Sigmoid colon (tissue), 4 donors: Measurements from ENCODE around the gene TOP2A.

Experiments
- CTCF ChIP-seq, 4 experiments: fragments of 450-650 bp in 3 of 4; fragments of 200-600 bp in 1 of 4; IDR thresholded peaks; one replicate each; pipeline ENCODE4 v1.5.1; 2016 to 2019; ENCODE audit warnings: antibody characterized with exemption in 4 of 4, mild to moderate bottlenecking in 3 of 4, moderate library complexity in 2 of 4
- POLR2A ChIP-seq, 2 donors: fragments of 450-650 bp; IDR thresholded peaks; one replicate each; pipeline ENCODE4 v1.6.1; 2016; ENCODE audit warnings: antibody characterized with exemption in 2 of 2, mild to moderate bottlenecking in 2 of 2, moderate library complexity in 2 of 2
- POLR2AphosphoS5 ChIP-seq, 4 donors: sonication (generic); formaldehyde crosslinking; IDR thresholded peaks; one replicate each; pipeline ENCODE4 v1.6.1; 2017; ENCODE audit warnings: antibody characterized with exemption in 4 of 4

GRCh38 chr17:40467281-40467867 lies 49.7 kb upstream of the TOP2A start:
- no peak for TF ChIP-seq CTCF (IDR thresholded peaks at IDR 0.05)
- no peak for TF ChIP-seq POLR2A (IDR thresholded peaks at IDR 0.05)
- no peak for TF ChIP-seq POLR2AphosphoS5 (IDR thresholded peaks at IDR 0.05)
